ENCODE measurements around the gene ITLN2.
"Not testable (repeated sequence)": the region's sequence is repeated elsewhere in the genome, so short reads cannot be mapped to it uniquely, and the experiment has no call there.

Gene ITLN2

DNA sequence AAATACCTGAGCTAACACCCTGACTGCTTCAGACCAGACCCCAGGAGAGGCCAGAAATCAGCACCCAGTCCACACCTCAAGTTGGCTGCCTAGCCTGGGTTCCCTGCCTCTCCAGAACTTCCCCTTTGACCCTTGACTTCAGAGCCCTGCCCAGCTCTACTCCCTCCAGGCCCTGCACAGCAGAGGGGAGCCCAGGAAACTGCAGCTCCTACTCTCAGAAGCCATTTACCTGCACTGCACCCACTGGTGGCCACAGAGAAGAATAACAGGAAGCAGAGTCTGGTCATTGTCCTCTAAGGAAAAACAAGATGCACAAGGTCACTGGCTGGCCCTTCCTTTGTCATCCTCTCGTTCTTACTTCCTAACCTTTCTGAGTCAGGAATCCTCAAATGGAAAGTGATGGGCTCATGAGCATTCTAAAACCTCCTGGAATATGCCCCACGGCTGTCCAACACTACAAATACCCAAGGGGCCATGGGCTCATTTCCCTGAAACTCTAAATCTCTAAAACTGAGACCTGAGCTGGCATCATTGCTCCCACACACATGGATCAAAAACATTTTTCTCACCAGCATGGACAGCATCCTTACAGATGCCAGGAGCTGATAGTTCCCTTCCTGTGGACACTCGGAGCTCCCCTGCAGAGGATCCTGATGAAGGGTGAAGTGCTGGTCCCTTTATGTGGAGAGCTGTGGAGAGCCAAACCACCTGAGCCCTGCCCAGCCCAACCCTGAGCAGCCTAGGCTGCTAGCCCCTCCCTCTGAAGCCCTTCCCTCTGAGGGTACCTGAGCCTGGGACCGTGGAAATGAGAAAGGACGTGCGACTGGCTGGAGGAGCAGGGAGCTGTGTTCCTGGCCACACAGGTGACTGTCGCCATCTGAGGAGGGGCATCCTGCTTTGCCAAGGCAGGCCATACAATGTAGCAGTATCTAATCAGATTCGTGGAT lies at the start of gene ITLN2:
TSS of gene ITLN2 (minus strand) at position 652 of the 947 bp plus-strand sequence. CDS start at position 584, 68 bp downstream.
- in situ Hi-C loops (cut with HindIII; ENCODE audit: low sequenced_read_pairs): no loop called here

DNA sequence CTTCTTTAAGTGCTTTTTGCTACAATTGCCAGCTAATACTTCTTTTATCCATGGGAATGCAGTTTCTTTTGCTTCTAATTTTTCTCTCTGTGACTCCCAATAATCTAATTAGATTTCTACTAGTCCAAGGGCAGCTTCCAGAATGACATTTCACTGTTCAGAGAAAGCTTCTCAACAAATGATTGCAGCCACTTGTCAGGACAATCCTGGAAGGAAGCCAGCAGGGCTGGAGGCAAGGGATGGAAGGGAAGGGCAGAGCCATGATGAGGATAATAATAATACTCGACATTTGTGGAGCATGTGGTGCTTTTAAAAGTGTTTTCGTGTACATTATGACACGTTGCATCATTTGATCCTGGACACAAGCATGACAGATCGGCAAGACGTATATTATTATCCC lies 46.9 kb upstream of the ITLN2 start:
- in situ Hi-C loops (cut with HindIII; ENCODE audit: low sequenced_read_pairs): loop anchor here (5.0 kb wide), 1 partner anchor 91 kb away; no protein-coding TSS in a partner anchor

DNA sequence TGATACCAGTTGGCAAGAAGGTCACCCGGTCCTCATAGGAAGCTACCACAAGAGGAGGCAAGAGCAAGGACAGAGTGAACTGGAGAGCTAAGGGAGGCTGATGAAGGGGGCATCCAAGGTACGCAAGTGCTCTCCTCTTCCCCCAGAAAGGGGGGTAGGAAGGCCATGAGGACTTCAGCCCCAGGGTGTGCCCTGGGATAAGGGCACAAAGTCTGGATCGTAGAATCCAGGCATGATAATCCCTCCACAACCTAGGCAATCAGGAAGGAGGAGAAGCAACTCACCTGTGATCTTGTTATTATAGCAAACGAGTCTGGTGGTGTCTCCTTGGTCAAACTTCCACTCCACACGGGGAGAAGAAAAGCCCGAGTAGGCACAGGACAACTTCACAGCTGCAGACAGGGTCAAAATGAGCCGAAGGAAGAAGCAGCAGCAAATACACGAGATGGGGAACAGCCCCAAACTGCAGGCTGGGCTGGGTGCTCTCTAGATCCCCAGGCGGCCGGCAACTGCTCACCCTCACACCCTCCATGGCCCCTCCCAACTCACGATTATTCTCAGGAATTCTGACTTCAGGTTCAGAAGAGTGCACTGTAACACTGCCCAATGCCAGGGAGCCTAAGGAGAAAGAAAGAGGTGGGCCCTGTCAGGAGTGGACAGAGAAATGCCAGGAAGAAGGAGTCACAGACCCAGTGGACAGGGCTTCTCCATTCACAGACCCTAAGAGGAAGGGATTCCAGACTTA lies 46.3 kb upstream of the ITLN2 start:
- in situ Hi-C loops (cut with HindIII; ENCODE audit: low sequenced_read_pairs): loop anchor here (5.0 kb wide), 1 partner anchor 91 kb away; no protein-coding TSS in a partner anchor

DNA sequence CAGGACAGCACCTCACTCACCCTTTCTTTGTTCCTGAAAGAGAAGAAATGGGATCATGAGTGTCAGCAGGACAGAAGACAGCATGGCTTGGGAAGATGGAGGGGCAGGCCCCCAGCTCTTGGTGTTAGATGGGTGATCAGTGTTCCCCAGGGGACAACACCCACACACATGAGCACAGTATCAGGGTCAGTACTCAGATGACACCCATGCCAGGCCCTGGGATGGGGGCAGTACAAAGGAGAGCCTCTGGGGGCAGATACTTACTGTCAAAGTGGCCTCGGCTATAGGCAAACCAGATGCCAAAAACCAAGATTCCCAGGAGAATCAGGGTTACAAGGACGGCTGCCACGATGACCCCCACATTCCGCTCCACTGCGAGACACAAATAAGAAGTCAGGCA lies 44.8 kb upstream of the ITLN2 start:
- in situ Hi-C loops (cut with HindIII; ENCODE audit: low sequenced_read_pairs): no loop called here

DNA sequence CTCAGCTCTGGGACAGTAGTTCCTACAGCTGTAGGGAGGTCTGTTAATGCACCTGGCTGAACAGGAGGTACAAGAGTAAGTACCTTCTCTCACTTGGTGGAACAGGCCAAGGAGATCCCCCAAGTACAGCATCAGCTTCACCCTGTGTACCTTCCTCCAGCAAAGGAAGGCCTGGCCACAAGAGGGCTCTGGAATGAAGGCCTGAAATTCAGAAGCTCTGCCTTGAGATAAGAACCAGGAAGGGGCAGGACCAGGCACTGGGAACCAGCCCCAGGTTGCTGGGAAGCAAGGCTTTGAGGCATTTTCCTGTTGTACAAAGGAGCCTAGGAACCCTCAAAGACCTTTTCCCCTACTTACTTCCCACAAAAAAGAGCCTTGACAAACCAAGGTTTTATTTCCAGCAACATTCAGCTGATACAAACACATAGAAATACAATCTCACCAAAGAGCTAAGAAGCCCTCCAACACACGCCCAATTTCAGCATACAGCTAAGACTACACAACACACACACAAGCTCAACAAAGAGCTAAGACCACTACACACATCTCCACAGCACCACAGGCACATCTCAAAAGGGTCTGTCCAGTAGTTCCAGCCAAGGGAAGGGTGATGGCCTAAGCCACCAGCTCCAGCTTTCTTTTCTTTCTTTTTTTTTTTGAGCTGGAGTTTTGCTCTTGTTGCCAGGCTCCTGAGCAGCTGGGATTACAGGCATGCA lies 42.9 kb upstream of the ITLN2 start:
- in situ Hi-C loops (cut with HindIII; ENCODE audit: low sequenced_read_pairs): no loop called here

DNA sequence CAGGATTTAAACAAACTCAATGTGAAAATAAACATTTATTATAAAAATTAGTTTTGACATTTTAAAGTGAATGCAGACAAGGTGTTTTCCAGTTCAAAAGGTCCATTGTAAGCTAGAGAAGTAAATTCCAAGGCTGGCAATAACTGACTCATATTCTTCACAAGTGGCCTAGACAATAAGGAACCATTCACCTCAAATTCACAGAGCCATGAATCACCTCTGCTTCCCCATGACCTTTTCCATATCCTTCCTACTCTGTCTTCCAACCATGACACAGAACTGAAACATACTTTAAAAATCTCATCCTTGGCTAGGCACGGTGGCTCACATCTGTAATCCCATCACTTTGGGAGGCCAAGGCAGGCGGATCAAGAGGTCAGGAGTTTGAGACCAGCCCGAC lies 41.6 kb upstream of the ITLN2 start:
- in situ Hi-C loops (cut with HindIII; ENCODE audit: low sequenced_read_pairs): no loop called here

DNA sequence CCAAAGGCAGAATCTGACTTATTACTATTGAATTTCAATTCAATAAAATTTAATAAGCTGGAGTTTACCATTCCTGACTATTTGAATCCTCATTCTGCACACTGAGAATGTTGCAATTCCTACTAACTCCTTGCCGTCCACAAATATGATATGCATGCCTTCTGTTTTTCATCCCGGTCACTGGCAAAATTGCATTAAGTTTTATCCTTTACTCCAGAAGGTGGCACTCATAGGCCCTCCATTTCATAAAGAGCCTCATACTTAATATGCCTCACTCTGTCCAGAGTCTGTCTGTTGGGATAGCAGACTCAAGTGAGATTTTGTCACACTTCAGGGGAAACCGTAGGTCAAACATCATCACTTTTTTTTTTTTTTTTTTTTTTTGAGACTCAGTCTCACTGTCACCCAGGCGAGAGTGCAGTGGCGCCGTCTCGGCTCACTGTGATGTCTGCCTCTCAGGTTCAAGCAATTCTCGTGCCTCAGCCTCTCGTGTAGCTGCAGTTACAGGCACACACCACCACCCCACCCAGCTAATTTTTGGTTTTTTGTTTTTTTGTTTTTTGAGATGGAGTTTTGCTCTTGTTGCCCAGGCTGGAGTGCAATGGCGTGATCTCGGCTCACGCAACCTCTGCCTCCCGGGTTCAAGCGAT lies 39.1 kb upstream of the ITLN2 start:
- in situ Hi-C loops (cut with HindIII; ENCODE audit: low sequenced_read_pairs): no loop called here

DNA sequence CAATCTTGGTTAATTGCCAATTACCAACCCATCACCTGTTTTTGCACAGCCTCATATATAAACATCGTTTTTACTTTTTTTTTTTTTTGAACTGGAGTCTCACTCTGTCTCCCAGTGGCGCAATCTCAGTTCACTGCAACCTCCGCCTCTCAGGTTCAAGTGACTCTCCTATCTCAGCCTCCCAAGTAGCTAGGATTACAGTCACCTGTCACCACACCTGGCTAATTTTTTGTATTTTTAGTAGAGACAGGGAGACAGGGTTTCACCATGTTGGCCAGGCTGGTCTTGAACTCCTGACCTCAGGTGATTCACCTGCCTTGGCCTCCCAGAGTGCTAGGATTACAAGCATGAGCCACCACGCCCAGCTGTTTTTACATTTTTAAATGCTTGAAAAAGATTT lies 37.4 kb upstream of the ITLN2 start:
- in situ Hi-C loops (cut with HindIII; ENCODE audit: low sequenced_read_pairs): not testable (repeated sequence)

DNA sequence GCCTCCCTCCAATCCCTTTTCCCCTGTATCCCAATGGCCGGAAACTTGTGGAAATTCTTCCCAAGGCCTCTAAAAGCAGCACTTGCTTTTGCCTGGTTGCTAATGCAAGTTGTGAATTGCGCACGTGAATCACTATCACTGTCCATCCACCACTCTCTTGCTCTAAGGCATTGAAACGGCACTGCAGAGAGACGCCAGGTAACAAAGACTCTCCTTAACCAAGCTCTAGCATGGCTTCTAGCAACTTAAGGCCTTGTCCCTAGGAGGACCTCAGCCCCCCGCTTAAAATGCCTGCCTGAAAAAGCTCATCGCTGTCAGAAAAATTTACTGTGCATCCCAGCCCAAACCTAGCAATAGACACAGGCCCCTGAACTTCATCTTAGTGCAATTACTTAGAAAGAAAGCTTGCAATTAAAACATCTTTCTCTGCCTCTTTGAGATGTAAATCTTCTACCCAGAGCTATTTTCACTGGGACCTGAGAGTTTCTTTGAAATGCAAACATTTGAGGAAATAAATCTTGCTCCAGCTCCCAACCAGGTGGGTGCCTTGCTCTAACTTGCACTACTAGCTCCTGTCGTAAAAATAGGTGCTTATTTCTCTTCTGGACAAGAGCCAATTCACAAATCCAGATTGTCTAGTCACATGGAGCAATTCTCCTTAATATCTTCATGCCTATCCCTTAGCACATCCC lies 32.9 kb upstream of the ITLN2 start:
- in situ Hi-C loops (cut with HindIII; ENCODE audit: low sequenced_read_pairs): no loop called here

DNA sequence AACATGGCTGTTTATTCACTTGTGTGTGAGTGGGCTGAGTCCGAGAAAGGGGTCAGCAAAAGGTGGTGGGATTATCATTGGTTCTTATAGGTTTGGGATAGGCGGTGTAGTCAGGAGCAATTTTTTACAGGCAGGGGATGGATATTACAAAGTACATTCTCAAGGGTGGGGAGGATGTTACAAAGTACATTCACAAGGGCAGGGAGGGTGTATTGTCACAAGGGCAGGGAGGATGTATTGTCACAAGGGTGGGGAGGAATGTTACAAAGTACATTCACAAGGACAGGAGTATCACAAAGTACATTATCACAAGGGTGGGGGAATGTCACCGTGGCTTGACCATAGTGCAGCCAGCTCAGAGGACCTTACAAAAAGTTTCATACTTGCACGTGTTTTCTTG lies 31.1 kb upstream of the ITLN2 start:
- in situ Hi-C loops (cut with HindIII; ENCODE audit: low sequenced_read_pairs): no loop called here

DNA sequence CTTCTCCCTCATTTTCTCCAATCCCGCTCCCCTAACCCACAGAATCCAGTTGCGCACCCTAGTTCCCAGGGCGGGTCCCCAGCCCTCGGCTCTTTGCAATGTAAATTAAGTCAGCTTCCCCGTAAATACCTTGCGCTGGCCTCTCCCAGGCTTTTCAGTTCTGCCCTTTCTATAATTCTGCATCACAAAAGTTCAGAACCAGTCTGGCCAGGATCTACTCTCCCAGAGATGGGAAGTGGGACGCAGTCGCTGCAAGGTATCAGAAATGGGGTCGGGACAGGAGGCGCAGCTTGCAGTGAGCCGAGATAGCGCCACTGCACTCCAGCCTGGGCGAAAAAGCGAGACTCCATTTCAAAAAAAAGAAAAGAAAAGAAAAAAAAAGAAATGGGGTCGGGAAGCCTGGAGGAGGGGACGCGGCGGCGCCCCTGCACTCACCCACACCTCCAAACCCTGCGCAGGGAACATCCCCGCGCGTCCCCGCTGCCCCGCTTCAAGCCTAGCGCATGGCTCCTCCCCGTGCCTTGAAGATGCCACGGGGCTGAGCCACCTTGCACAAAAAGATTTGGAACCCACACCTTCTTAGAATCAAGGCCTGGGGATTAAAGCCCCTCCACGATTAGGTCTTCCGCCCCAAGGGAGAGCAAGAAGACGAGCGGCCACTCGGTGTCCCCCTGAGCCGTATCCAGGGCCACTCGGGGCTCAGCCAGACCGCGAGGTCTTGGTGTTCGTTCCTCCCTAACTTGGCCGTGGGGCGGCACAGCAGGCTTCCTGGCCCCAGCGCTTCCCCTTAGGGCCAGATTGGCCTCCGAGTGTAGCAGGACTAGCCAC lies 27.2 kb upstream of the ITLN2 start:
- in situ Hi-C loops (cut with HindIII; ENCODE audit: low sequenced_read_pairs): no loop called here

DNA sequence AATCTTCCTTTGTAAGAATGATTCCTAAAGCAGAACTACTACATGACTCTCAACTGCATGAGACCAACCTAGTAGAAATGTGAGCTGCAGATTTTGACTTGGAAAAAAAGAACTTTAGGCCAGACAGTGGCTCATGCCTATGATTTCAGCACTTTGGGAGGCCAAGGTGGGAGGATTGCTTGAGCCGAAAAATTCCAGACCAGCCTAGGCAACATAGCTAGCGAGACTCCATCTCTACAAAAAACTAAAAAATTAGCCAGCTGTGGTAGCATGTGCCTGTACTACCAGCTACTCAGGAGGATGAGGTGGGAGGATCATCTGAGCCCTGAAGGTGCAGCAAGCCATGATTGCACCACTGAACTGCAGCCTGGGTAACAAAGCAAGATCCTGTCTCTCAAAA lies 24.7 kb upstream of the ITLN2 start:
- in situ Hi-C loops (cut with HindIII; ENCODE audit: low sequenced_read_pairs): no loop called here

DNA sequence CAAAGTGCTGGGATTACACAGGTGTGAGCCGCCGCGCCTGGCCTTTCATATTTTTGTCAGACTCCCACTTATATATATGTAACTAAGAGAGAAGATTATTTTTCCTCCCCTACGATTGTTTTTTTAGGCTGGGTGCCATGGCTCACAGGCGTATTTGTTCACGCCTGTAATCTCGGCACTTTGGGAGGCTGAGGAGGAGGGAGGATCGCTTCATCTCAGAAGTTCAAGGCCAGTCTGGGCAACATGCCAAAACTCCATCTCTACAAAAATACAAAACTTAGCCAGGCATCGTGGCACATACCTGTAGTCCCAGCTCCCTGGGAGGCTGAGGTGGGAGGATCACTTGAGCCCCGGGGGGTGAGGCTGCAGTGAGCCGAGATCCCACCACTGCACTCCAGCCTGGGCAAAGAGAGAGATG lies 23.9 kb upstream of the ITLN2 start:
- in situ Hi-C loops (cut with HindIII; ENCODE audit: low sequenced_read_pairs): no loop called here

DNA sequence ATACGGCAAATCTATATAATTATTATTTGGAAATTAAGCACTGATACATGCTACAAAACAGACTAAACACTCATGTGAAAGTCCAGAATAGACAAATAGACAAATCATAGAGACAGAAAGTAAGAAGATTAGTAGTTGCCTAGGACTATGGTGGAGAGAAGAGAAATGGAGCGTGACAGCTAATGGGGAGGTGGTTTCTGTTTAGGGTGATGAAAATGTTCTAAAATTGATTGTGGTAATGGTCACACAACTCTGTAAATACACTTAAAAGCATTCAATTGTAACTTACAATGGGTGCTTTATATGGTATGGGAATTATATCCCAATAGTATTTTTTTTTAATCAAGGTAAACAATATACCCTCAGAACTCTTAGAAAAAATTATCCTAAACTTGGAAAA lies 20.4 kb upstream of the ITLN2 start:
- in situ Hi-C loops (cut with HindIII; ENCODE audit: low sequenced_read_pairs): no loop called here

DNA sequence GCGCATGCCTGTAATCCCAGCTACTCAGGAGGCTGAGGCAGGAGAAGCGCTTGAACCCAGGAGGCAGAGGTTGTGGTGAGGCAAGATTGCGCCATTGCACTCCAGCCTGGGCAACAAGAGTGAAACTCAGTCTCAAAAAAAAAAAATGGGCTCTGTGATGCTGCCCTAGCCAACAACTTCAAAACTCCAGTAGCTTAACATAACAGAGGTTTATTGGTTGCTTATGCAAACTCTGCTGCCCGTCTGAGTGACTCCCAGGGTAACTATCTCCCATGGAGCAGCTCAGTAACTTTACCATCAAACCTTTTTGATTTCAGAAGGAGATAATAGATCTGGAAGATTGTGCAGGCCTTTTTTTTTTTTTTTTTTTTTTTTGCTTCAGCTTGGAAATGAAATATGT lies 18.9 kb upstream of the ITLN2 start:
- in situ Hi-C loops (cut with HindIII; ENCODE audit: low sequenced_read_pairs): no loop called here

DNA sequence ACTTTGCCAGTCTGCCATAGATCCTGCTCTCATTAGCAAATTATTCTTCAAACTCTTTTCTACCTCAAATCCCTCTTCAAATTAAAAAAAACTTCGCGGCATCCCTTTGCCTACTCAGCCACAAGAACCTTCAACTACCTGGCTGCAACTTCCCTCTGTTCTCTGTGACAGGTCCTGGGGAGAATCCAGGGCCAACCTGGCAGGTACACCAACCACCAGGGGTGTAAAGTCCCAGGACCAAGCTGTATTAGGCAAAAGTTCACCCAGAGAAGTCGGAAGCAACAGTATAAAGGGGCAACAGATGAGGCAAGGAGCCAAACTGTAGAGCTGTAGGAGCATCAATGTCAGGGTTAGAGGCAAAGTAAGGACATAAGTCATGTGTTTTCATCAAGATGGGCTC lies 18.3 kb upstream of the ITLN2 start:
- in situ Hi-C loops (cut with HindIII; ENCODE audit: low sequenced_read_pairs): no loop called here

DNA sequence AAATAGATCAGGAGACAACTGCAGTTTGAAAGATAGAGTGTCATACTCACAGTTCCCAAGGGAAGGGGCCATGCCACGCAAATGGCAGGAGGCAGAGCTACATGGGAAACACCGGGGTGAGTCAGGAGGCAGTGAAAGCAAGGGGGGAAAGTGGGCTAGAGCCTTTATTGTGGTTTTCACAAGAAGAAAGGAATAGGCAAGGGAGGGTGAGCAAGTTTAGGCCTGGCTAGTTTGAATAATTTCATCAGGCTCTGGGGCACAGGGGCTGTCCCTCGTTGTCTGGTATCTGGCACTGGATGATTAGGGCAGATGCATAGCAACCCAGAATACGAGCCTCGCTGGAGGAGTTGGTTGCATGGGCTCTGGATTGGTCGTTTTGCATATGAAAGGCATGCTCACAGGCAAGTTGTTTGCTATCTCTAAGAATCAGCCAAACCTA lies 17.0 kb upstream of the ITLN2 start:
- in situ Hi-C loops (cut with HindIII; ENCODE audit: low sequenced_read_pairs): no loop called here

DNA sequence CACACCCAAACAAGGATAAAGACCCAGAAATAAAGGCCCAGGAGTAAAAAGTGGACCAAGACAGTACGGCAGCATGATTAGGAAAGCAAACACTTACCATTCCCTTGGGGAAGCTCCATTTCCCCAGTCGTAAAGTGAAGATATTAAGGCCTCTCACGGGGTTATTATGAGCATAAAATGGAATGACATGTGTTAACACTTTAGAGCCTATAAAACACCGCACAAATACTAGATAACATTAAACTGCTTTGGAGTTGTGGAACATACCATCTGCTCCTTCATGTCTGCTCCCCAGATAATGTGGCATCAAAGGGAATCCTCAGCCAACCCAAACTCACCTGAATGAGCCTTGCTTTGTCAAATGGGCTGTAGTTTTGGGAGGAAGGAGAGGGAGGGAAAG lies 8.9 kb upstream of the ITLN2 start:
- in situ Hi-C loops (cut with HindIII; ENCODE audit: low sequenced_read_pairs): no loop called here

DNA sequence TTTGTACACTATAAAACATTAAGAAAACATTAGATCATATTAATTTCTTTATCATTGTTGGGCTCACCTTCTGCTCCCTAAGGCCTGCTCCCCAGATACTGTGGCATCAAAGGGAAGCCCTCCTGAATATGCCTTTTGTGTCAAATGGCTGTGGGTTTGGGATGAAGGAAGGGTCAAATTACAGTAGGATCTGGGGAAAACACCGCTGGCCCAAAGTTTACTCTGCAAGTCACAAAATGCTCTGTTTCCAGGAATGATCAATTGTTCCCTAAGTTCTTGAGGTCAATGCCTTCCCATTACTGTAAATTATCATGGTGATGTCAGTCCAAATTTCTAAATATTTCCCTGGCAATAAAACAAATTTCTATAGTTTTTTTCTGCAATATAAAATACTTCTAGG lies 6.8 kb upstream of the ITLN2 start:
- in situ Hi-C loops (cut with HindIII; ENCODE audit: low sequenced_read_pairs): no loop called here
